ENCODE measurements around the gene SMYD3.

DNA sequence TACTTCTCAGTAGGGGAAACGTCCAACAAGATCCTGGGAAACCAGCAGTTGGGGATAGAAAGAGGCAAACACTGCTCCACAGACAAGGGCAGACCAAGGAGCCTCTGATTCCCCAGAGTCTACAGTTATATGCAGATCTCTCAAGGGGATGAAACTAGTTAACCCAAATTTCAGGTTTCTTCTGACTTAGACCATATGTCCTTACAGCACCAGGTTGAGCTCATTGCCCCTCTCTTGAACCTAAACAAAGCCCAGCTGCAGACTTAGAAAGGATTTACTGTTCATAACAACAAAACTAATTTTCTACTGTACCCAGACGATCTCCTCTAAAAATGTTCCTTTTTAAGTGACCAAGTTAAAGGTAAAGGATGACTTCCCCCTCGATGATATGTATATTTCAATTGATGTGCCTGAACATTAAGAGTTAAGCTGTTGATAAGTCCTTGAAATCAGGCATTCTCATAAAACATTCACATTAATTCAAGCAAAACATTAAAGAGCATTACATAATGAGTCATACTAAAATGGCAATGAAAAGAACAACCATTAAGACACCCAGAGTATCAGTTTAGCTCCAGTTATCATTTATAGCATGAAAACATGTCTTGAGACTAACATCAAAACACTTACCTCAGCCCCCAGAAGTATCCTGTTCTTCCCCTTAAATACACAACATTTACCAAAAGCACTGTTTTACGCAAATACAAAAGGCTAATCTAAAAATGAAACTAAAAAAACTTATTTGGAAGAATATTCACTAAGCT is 24.1 kb downstream of the SMYD3 start:
- TF ChIP-seq, protein P1, sequence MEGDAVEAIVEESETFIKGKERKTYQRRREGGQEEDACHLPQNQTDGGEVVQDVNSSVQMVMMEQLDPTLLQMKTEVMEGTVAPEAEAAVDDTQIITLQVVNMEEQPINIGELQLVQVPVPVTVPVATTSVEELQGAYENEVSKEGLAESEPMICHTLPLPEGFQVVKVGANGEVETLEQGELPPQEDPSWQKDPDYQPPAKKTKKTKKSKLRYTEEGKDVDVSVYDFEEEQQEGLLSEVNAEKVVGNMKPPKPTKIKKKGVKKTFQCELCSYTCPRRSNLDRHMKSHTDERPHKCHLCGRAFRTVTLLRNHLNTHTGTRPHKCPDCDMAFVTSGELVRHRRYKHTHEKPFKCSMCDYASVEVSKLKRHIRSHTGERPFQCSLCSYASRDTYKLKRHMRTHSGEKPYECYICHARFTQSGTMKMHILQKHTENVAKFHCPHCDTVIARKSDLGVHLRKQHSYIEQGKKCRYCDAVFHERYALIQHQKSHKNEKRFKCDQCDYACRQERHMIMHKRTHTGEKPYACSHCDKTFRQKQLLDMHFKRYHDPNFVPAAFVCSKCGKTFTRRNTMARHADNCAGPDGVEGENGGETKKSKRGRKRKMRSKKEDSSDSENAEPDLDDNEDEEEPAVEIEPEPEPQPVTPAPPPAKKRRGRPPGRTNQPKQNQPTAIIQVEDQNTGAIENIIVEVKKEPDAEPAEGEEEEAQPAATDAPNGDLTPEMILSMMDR (IDR thresholded peaks at IDR 0.05; ENCODE audit: insufficient read depth, low read length), result no peak
- TF ChIP-seq GABPA (IDR thresholded peaks at IDR 0.05; ENCODE audit: low read depth) (no peak), POLR2AphosphoS5 (IDR thresholded peaks at IDR 0.05; ENCODE audit: low read depth) (no peak)
- TF ChIP-seq, protein P2, sequence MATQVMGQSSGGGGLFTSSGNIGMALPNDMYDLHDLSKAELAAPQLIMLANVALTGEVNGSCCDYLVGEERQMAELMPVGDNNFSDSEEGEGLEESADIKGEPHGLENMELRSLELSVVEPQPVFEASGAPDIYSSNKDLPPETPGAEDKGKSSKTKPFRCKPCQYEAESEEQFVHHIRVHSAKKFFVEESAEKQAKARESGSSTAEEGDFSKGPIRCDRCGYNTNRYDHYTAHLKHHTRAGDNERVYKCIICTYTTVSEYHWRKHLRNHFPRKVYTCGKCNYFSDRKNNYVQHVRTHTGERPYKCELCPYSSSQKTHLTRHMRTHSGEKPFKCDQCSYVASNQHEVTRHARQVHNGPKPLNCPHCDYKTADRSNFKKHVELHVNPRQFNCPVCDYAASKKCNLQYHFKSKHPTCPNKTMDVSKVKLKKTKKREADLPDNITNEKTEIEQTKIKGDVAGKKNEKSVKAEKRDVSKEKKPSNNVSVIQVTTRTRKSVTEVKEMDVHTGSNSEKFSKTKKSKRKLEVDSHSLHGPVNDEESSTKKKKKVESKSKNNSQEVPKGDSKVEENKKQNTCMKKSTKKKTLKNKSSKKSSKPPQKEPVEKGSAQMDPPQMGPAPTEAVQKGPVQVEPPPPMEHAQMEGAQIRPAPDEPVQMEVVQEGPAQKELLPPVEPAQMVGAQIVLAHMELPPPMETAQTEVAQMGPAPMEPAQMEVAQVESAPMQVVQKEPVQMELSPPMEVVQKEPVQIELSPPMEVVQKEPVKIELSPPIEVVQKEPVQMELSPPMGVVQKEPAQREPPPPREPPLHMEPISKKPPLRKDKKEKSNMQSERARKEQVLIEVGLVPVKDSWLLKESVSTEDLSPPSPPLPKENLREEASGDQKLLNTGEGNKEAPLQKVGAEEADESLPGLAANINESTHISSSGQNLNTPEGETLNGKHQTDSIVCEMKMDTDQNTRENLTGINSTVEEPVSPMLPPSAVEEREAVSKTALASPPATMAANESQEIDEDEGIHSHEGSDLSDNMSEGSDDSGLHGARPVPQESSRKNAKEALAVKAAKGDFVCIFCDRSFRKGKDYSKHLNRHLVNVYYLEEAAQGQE (IDR thresholded peaks at IDR 0.05; ENCODE audit: insufficient replicate concordance, low read depth), result no peak
